ENCODE measurements around the gene ATP1A1.

The ATP1A1 gene

DNA sequence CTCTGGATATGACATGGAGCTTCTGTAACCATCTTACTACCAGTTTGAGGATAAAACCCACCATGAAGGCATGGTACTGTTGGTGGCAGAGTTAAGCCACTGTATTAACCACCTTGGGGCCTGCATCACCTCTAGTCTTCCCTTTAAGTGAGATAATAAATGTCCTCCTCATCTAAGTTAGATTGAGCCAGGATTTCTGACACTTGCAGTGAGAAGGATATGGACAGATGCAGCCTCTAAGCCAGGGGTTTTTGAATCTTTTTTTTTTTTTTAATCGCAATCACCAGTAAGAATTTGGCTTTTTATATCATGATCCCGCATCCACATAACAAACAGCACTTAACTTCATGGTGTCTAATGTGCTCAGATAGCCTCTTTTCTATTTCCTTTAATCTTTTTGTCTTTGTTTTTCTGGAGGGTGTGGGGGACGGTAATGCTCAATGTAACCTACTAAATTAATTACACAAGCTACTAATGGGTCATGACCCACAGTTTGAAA lies 42.2 kb downstream of the ATP1A1 start:
- H3K9me3 ChIP-seq (ENCODE audit: control insufficient read depth in 2 of 2, low read length in 2 of 2), result no peaks in the 10 kb centered on the region
- H3K36me3 ChIP-seq (ENCODE audit: control insufficient read depth in 2 of 2, insufficient read depth in 2 of 2, low read length in 2 of 2), result peaks cover 0 to 3% of the 10 kb centered on the region in 2 donors
- no peak overlapping the region for H3K27ac ChIP-seq (ENCODE audit: low read length)
- H3K27me3 ChIP-seq (ENCODE audit: control insufficient read depth in 1 of 2, insufficient read depth in 2 of 2, low read length in 2 of 2), result no peaks in the 10 kb centered on the region
- H3K4me3 ChIP-seq (ENCODE audit: low read length in 2 of 2), result no peak overlapping the region
- H3K9ac ChIP-seq (ENCODE audit: low read length in 2 of 2), result no peak overlapping the region
- H3K4me1 ChIP-seq (ENCODE audit: control insufficient read depth, insufficient read depth, low read length), result peaks cover 13% of the 10 kb centered on the region

DNA sequence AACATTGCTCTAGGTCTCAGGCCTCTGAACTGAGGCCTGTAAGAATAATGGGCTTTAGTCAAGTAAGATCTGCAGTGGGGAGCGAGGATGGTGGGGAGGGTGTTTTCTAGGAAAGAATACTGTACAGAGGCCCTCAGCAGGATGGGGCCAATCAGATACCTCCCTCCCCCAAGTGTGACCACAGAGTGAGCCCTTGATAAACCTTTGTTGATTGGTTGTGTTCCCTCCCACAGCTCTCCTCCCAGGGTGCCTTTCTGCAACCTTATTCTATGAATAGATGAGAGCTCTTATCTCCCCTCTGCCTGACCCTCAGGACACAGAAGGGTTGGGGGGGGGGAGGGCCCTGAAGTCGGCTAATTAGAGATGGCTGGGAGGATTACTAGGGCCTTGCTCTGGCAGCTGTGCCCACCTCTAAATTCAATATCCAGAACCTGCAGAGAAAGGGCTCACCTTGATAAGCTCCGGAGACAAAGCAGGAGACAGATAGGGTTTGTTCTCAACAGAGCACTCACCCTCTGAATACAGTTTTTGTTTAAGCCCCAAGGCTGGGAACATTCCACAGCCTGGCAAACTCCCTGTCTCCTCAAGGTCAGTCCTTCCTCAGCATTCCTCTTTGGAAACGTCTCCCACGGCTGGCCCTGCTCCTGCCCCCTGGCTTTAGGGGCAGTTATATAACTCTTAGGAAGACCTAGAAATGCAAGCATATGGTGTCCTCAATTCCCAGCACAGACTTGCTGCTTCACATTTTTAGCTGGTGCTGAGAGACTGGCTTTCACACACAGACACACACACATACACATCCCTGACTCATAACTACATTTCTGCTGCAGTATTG lies 42.9 kb downstream of the ATP1A1 start:
- H3K36me3 ChIP-seq (ENCODE audit: control insufficient read depth in 2 of 2, insufficient read depth in 2 of 2, low read length in 2 of 2), result peaks cover 0 to 3% of the 10 kb centered on the region in 2 donors
- no peak overlapping the region for H3K9ac ChIP-seq (ENCODE audit: low read length in 2 of 2)
- H3K27ac ChIP-seq (ENCODE audit: low read length), result no peak overlapping the region
- no peak overlapping the region for H3K4me3 ChIP-seq (ENCODE audit: low read length in 2 of 2)
- no peaks in the 10 kb centered on the region for H3K27me3 ChIP-seq (ENCODE audit: control insufficient read depth in 1 of 2, insufficient read depth in 2 of 2, low read length in 2 of 2)
- H3K9me3 ChIP-seq (ENCODE audit: control insufficient read depth in 2 of 2, low read length in 2 of 2), result no peaks in the 10 kb centered on the region
- H3K4me1 ChIP-seq (ENCODE audit: control insufficient read depth, insufficient read depth, low read length), result peaks cover 13% of the 10 kb centered on the region

DNA sequence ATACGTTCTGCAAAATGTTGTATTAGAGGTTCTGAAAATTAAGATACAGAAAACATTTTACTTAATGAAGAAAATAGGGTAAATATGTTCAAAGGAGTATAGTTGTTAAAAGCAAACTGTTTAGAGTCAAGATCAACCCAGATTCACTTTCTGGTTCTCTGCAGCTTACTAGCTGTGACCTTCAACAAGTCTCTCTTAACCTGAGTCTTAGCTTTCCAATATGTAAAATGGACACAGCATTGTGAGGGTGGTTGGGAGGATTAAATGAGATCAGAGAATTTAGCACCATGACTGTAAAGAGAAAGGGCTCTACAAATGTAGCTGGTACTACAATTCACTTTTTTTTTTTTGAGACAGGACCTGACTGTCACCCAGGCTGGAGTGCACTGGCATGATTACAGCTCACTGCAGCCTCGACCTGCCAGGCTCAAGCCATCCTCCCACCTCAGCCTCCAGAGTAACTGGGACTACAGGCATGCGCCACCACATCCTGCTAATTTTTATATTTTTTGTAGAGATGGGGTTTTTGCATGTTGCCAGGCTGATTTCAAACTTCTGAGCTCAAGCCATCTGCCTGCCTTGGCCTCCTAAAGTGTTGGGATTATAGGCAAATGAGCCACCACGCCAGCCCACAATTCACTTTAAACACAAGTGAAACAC lies 43.9 kb downstream of the ATP1A1 start:
- no peak overlapping the region for H3K27ac ChIP-seq (ENCODE audit: low read length)
- no peak overlapping the region for H3K9ac ChIP-seq (ENCODE audit: low read length in 2 of 2)
- no peaks in the 10 kb centered on the region for H3K27me3 ChIP-seq (ENCODE audit: control insufficient read depth in 1 of 2, insufficient read depth in 2 of 2, low read length in 2 of 2)
- H3K36me3 ChIP-seq (ENCODE audit: control insufficient read depth in 2 of 2, insufficient read depth in 2 of 2, low read length in 2 of 2), result no peaks in the 10 kb centered on the region
- H3K4me3 ChIP-seq (ENCODE audit: low read length in 2 of 2), result no peak overlapping the region
- peaks cover 13% of the 10 kb centered on the region for H3K4me1 ChIP-seq (ENCODE audit: control insufficient read depth, insufficient read depth, low read length)
- no peaks in the 10 kb centered on the region for H3K9me3 ChIP-seq (ENCODE audit: control insufficient read depth in 2 of 2, low read length in 2 of 2)

DNA sequence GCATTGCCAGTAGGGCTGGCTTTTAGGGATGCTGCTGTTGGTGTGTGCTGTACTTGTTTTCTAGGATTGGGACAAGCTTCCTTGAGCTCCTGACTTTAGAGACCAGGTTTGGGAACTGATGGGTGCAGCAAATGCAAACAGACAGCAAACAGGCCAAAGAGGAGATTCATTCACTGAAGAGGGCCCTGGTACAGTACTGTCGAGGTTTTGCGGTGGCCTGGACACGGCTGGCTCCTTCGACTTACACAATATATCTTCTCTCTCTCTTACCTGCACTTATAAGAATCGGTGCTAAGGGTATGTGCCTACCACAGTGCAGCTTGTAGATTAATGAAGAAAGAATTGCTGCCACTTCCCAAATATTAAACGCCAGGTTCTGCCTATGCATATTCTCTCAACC lies 44.6 kb downstream of the ATP1A1 start:
- Histone ChIP-seq H3K4me1 (ENCODE audit: control insufficient read depth, insufficient read depth, low read length) (peaks cover 13% of the 10 kb centered on the region), H3K27me3 (ENCODE audit: control insufficient read depth in 1 of 2, insufficient read depth in 2 of 2, low read length in 2 of 2) (no peaks in the 10 kb centered on the region), H3K4me3 (ENCODE audit: low read length in 2 of 2) (peak overlapping the region; percentile 98 to 100), H3K9me3 (ENCODE audit: control insufficient read depth in 2 of 2, low read length in 2 of 2) (no peaks in the 10 kb centered on the region), H3K27ac (ENCODE audit: low read length) (no peak overlapping the region), H3K9ac (ENCODE audit: low read length in 2 of 2) (peak overlapping the region; percentile 86 to 98), H3K36me3 (ENCODE audit: control insufficient read depth in 2 of 2, insufficient read depth in 2 of 2, low read length in 2 of 2) (no peaks in the 10 kb centered on the region)

DNA sequence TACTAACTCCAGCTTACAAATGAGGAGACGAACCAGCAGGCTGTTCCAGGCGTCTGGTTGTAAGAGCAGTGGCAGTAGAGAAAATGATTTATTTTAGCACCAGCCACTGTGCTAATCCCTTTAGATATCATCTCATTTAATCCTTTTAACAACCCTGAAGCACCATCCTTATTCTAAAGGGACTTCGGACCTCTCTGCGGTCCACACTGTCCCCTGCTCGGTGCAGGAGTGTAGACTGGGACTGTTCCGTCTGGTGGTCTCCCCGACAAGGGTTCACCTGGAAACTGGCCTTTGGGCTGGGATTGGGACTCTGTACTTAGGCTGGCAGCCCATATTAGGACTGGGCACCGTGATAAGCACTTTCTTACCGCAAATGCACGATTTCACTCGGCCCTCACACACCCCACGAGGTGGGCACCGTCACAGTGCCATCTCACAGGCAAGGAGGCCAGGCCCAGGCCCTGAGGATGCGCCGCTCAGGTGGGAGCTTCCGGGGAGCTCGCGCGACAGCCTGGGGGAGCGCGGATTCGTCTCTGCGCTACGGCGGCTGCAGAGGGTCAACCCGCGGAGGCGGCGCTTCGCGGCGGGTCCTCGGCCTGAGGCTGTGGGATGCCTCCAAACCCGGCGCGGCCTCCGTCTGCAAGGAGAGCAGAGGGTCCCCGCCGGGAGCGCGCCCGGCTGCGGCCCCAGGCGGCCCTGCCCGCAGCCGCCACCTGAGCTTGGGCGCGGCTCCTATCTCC lies 45.2 kb downstream of the ATP1A1 start:
- Histone ChIP-seq H3K9ac (ENCODE audit: low read length in 2 of 2) (peak overlapping the region; percentile 86 to 98), H3K4me3 (ENCODE audit: low read length in 2 of 2) (peak overlapping the region; percentile 98 to 100), H3K27me3 (ENCODE audit: control insufficient read depth in 1 of 2, insufficient read depth in 2 of 2, low read length in 2 of 2) (no peaks in the 10 kb centered on the region), H3K4me1 (ENCODE audit: control insufficient read depth, insufficient read depth, low read length) (peaks cover 13% of the 10 kb centered on the region), H3K9me3 (ENCODE audit: control insufficient read depth in 2 of 2, low read length in 2 of 2) (no peaks in the 10 kb centered on the region), H3K36me3 (ENCODE audit: control insufficient read depth in 2 of 2, insufficient read depth in 2 of 2, low read length in 2 of 2) (no peaks in the 10 kb centered on the region), H3K27ac (ENCODE audit: low read length) (peak overlapping the region; percentile 11)

DNA sequence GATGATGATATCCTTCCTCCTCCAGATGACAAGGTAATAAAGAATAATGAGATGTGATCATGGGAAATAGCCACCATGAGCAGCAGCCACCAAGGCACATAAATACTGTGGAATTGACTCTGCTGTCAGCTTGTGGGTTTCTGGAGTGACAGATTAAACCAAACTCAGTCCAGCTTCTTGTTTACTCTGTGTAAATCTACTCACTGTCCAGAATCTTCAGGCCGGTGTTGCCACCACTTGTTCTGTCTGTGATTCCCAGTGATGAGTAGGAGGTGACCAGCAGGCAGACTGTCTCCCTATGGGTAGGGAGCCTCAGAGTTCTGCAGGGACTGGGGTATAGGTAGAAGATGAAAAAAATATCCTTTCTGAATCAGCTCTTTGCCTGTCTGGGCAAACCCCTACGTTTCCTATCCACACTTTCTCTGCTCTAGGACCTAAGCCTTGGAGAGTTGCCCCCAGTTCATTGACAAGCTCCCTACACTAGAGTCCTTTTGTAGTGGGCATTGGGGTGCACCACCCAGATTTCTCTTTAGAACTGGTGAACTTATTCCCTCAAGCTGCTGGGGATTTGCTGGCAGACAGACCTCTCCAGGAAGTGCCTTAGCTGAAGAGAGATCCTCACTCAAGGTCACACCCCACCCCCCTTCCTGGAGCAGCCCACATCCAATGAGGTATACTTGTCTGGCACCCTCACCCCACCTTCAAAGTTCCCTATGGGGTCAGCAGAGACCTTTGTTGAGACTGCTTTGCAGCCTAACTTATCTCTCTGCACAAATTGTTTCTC lies 47.6 kb downstream of the ATP1A1 start:
- no peak overlapping the region for H3K9ac ChIP-seq (ENCODE audit: low read length in 2 of 2)
- H3K4me1 ChIP-seq (ENCODE audit: control insufficient read depth, insufficient read depth, low read length), result peaks cover 13% of the 10 kb centered on the region
- peaks cover 0 to 4% of the 10 kb centered on the region in 2 donors for H3K27me3 ChIP-seq (ENCODE audit: control insufficient read depth in 1 of 2, insufficient read depth in 2 of 2, low read length in 2 of 2)
- H3K9me3 ChIP-seq (ENCODE audit: control insufficient read depth in 2 of 2, low read length in 2 of 2), result no peaks in the 10 kb centered on the region
- no peak overlapping the region for H3K27ac ChIP-seq (ENCODE audit: low read length)
- no peak overlapping the region for H3K4me3 ChIP-seq (ENCODE audit: low read length in 2 of 2)
- H3K36me3 ChIP-seq (ENCODE audit: control insufficient read depth in 2 of 2, insufficient read depth in 2 of 2, low read length in 2 of 2), result no peaks in the 10 kb centered on the region

DNA sequence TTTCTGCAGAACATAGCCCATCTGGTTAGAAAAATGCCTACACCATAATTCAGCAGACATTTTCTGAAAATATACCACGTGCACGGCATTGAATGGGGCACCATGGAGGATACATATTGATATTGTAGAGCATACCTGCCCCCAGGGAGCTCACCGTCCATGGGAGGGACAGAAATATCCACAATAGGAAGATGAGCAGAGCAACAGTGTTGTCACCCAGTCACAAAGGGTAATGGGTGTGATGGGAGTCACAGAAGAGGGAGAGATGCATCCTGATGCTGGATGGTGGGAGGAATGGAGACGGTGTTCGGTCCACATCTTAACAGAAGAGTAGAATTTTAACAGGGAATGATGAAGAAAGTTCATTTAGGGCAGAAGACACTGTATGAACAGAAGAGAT lies 51.4 kb downstream of the ATP1A1 start:
- Histone ChIP-seq H3K27ac (ENCODE audit: low read length) (no peak overlapping the region), H3K9ac (ENCODE audit: low read length in 2 of 2) (no peak overlapping the region), H3K4me3 (ENCODE audit: low read length in 2 of 2) (no peak overlapping the region), H3K4me1 (ENCODE audit: control insufficient read depth, insufficient read depth, low read length) (no peaks in the 10 kb centered on the region), H3K27me3 (ENCODE audit: control insufficient read depth in 1 of 2, insufficient read depth in 2 of 2, low read length in 2 of 2) (peaks cover 2 to 4% of the 10 kb centered on the region in 2 donors), H3K36me3 (ENCODE audit: control insufficient read depth in 2 of 2, insufficient read depth in 2 of 2, low read length in 2 of 2) (no peaks in the 10 kb centered on the region), H3K9me3 (ENCODE audit: control insufficient read depth in 2 of 2, low read length in 2 of 2) (no peaks in the 10 kb centered on the region)

DNA sequence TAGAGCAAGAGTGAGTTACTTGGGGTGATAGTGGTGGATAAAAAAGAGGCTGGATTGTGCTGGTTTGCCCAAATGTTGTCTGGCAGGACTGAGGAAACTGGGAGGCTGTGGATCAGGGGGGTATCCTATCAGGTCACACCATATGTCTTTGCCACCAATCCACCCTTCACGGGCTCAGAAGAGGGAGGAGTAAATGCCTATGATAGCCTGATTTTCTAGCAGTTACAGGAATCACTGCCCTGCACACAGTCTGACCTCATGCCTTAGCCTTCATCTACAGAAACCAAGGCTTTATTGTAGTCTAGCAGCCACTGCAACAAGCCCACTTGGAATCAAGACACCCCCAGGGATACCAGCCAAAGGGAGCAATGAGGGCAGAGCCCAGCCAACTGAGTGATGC lies 51.8 kb downstream of the ATP1A1 start:
- Histone ChIP-seq H3K9ac (ENCODE audit: low read length in 2 of 2) (no peak overlapping the region), H3K9me3 (ENCODE audit: control insufficient read depth in 2 of 2, low read length in 2 of 2) (no peaks in the 10 kb centered on the region), H3K27me3 (ENCODE audit: control insufficient read depth in 1 of 2, insufficient read depth in 2 of 2, low read length in 2 of 2) (peaks cover 2 to 4% of the 10 kb centered on the region in 2 donors), H3K36me3 (ENCODE audit: control insufficient read depth in 2 of 2, insufficient read depth in 2 of 2, low read length in 2 of 2) (no peaks in the 10 kb centered on the region), H3K4me1 (ENCODE audit: control insufficient read depth, insufficient read depth, low read length) (no peaks in the 10 kb centered on the region), H3K4me3 (ENCODE audit: low read length in 2 of 2) (no peak overlapping the region), H3K27ac (ENCODE audit: low read length) (no peak overlapping the region)

DNA sequence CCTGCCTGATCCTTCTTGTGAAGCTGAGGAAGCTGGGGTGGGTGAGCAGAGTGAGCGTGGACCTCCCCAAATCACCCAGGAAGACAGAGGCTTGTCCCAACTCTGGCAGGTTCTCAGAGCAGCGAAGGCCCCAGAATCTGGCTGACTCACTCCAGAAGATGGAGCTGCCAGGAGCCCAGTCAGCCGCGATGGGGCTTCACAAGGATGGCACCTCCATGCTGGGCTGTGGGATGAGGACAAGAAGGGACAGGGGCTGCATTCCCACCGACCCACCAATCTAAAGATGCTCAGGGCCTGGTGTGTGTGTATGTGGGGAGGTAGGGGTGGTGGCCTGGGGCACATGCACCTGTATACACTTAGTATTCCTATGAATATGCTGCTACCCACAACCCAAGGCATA lies 52.9 kb downstream of the ATP1A1 start:
- no peak overlapping the region for H3K9ac ChIP-seq (ENCODE audit: low read length in 2 of 2)
- no peak overlapping the region for H3K27ac ChIP-seq (ENCODE audit: low read length)
- no peaks in the 10 kb centered on the region for H3K9me3 ChIP-seq (ENCODE audit: control insufficient read depth in 2 of 2, low read length in 2 of 2)
- no peaks in the 10 kb centered on the region for H3K36me3 ChIP-seq (ENCODE audit: control insufficient read depth in 2 of 2, insufficient read depth in 2 of 2, low read length in 2 of 2)
- H3K27me3 ChIP-seq (ENCODE audit: control insufficient read depth in 1 of 2, insufficient read depth in 2 of 2, low read length in 2 of 2), result peaks cover 2 to 4% of the 10 kb centered on the region in 2 donors
- H3K4me1 ChIP-seq (ENCODE audit: control insufficient read depth, insufficient read depth, low read length), result no peaks in the 10 kb centered on the region
- no peak overlapping the region for H3K4me3 ChIP-seq (ENCODE audit: low read length in 2 of 2)

DNA sequence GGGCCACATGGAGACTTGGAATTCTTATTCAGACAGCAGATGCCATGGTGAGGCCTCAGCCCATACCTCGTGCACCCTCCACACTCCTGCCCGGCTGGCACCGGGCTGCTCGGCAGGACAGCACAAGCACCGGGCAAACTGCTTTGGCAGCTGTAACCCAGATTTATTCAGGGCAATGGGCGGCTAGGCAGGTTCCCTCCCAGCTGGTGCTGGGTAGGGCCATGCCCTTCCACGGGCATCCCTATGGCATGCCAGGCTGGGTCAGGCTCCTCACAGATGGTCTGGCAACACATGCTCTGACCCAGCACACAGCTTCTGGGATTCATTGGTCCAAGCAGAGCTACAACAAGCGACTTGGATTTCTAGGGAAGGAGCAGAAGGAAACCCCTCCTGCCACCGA lies 53.4 kb downstream of the ATP1A1 start:
- no peaks in the 10 kb centered on the region for H3K36me3 ChIP-seq (ENCODE audit: control insufficient read depth in 2 of 2, insufficient read depth in 2 of 2, low read length in 2 of 2)
- no peak overlapping the region for H3K9ac ChIP-seq (ENCODE audit: low read length in 2 of 2)
- H3K27ac ChIP-seq (ENCODE audit: low read length), result no peak overlapping the region
- no peaks in the 10 kb centered on the region for H3K4me1 ChIP-seq (ENCODE audit: control insufficient read depth, insufficient read depth, low read length)
- no peak overlapping the region for H3K4me3 ChIP-seq (ENCODE audit: low read length in 2 of 2)
- H3K9me3 ChIP-seq (ENCODE audit: control insufficient read depth in 2 of 2, low read length in 2 of 2), result no peaks in the 10 kb centered on the region
- H3K27me3 ChIP-seq (ENCODE audit: control insufficient read depth in 1 of 2, insufficient read depth in 2 of 2, low read length in 2 of 2), result peaks cover 2 to 4% of the 10 kb centered on the region in 2 donors
